ENCODE data around the gene FBXW2.

FBXW2 gene

GRCh38 chr9:120741191-120741590 is 52.0 kb downstream of the FBXW2 start:
- no peak for DNase-seq

DNA sequence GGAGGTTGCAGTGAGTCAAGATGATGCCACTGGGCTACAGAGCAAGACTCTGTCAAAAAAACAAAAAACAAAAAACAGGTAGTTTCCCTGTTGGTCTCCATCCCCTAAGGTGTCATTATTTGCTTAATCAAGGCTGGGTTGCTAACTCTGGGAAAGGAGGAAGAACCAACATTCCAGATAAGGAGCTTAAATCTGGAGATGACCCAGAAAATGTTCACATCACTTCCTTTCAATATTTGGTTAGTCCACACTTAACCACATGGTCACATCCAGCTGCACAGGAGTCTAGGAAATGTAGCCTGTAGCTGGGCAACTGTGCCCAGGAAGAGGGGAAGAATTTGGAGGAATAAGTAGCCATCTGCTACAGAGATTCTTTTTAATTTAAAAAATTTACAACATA is 53.1 kb downstream of the FBXW2 start:
- DNase-seq: no peak

- no peak for DNase-seq
These were observed 55.6 kb downstream of the FBXW2 start for GRCh38 chr9:120737416-120738165.

DNA sequence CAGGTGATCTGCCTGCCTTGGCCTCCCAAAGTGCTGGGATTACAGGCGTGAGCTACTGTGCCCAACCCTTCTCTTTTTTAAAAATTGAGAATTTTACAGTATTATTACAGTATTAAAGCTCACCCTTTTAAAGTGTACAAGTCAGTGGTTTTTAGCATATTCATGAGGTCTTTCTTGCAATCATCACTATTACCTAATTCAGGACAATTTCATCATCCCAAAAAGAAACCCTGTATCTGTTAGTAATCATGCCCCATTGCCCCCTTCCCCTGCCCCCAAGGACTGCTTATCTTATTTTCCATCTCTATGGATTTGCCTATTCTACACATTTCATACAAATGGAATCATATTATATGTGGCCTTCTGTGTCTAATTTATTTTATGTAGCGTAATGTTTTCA is 56.3 kb downstream of the FBXW2 start:
- no peak for DNase-seq

GRCh38 chr9:120735415-120736126 is 57.6 kb downstream of the FBXW2 start:
- peak; percentile 10 for DNase-seq

DNA sequence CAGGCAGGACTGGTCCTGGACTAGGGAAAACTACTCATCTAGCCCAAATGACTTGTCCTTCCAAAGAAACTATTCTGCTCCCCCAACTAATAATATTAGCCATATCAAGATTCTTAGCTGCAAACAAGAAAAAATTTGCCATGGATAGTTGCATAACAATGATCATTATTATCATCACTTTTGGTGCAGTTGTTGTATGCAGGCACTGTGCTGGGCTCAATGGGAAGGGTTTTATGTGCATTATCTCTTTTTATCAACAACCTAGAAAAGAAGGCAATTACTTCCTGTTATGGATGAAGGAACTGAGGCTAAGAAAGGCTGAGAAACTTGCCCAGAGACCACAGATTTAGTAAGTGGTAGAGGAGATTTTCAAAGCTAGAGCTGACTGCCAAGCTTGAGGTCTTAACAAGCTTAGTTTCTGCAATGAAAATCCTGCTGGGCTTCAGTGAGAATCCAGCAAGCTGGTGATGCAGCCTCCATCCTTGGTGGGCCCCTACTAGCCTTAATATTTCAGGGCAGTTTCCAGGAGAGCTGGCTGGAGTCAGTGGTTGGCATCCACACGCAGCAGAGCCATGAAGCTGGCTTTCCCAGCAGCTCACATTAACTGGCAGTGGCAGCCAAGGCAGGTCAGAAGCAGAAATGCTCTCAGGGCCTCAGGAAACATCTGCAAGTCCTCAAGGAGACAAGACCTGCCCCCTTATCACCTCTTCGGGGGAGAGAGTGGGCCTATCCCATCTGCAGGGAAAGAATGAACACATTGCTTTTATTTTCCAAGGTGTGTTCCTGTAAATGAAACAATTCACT is 58.4 kb downstream of the FBXW2 start:
- DNase-seq: no peak

- DNase-seq: no peak
These were observed 60.0 kb downstream of the FBXW2 start for GRCh38 chr9:120733190-120733589.

GRCh38 chr9:120730654-120731514 is 62.3 kb downstream of the FBXW2 start:
- no peak for DNase-seq

GRCh38 chr9:120729791-120730241 is 63.4 kb downstream of the FBXW2 start:
- no peak for DNase-seq

DNA sequence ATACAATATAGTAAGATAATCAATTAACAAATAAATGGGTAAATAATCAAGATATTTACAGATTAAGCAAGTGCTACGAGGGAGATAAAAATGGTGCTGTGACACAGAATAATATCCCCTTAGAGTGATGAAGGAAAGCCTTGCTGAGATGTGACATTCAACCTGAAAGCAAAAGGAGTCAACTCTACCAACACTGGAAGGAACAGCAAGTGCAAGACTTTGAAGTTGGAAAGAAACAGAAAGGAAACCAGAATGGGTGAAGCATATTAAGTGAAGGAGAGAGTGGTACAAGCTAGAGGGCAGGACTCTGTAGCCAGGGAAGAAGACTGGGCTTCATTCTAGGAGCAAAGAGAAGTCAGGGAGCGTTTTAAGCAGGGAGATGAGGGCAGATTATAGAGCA is 66.7 kb downstream of the FBXW2 start:
- no peak for DNase-seq

GRCh38 chr9:120725907-120726306 is 67.3 kb downstream of the FBXW2 start:
- no peak for DNase-seq

GRCh38 chr9:120724757-120725400 is 68.3 kb downstream of the FBXW2 start:
- DNase-seq: no peak

- no peak for DNase-seq
These were observed 69.7 kb downstream of the FBXW2 start for GRCh38 chr9:120723565-120723964.

DNA sequence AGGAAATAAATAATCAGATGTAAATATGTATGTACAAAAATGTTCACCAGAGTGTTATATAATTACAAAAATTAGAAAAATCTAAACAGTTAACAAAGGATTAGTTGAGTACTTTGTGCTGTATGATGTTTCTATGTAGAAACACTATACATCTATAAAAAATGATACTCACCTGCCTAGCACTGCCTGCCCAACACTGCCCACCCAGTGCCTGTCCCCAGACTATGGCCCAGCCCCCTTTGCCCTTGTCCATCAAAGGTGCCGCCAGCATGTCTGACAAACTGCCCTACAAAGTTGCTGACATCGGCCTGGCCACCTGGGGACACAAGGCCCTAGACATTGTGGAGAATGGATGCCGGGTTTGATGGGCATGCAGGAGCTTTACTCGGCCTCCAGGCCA is 72.8 kb downstream of the FBXW2 start:
- no peak for DNase-seq

DNA sequence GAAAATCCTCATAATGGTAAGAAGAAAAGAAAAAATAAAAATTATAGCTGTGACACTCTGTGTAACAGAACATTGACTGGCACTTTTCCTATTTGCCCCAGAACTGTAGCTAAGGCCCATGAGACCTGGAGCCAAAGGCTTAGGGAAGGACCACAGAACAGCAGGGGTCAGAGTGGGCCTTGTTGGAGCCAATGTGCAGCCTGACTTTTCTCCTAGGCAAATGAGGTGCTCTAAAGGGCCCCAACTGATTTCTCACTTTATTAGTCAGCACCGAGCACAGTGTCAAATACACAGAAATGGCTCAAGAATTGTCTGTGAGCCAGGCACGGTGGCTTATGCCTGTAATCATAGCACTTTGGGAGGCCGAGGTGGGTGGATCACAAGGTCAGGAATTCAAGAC is 74.9 kb downstream of the FBXW2 start:
- DNase-seq: no peak

GRCh38 chr9:120717176-120717575 is 76.0 kb downstream of the FBXW2 start:
- DNase-seq: no peak

- no peak for DNase-seq
These were observed 76.7 kb downstream of the FBXW2 start for GRCh38 chr9:120716483-120716882.

- no peak for DNase-seq
These were observed 77.8 kb downstream of the FBXW2 start for GRCh38 chr9:120715389-120715924.

- DNase-seq: no peak
These were observed 78.3 kb downstream of the FBXW2 start for GRCh38 chr9:120714846-120715388.

DNA sequence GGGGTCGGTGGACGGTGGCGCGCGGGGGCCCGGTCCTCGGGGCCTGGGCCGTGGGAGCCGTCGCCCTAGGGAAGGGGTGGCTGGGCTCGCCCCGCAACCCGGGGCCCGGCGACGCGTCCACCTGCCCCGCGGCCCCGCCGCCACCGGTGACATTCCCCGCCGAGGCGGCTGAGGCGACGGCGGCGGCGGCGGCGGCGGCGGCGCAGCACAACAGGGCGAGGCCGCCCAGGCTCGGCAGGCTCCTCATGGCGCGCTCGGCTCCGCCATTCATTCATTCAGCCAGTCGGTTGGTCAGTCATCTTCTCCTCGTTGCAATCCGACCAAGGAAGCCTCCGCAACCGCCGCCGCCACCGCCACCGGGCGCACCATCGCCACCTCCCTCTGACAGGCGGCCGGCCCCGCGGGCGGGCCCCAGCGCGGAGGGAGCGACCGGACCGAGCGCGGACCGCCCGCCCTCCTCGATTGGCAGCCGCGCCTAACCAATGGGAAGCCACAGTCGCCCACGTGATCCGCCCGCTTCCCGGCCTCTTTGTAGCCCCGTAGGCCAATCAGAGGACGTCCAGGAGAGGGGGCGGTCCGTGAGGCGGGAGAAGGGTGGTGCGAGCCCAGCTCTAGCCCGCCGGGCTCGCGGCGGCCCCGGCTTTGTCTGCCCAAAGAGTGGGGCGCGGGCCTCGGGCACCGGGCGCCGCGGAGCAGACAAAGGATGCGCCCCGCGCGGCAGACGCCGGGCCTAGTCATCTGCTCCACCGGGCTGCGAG is 78.9 kb downstream of the FBXW2 start, which contains the start of gene MEGF9:
MEGF9 (minus strand) TSS at position 383 of the 758 bp plus-strand sequence; CDS start at position 271, 112 bp downstream.
- peak; percentile 95 for DNase-seq
